HG03521 (cell line): ENCODE data around the gene MFAP3L.

Experiments used
- ATAC-seq: cut with Tn5 transposase; IDR thresholded peaks from one replicate; pipeline ENCODE4 v1.9.1; 2021; ENCODE audit warnings: mild to moderate bottlenecking, moderate library complexity; ENCODE audit not compliant: unreplicated experiment

Gene MFAP3L

GRCh38 chr4:169993531-169993930 is 32.7 kb downstream of the MFAP3L start:
- ATAC-seq: no peak

GRCh38 chr4:169988252-169988651 is 37.9 kb downstream of the MFAP3L start:
- ATAC-seq: no peak

GRCh38 chr4:169987327-169988228 is 38.6 kb downstream of the MFAP3L start:
- ATAC-seq: no peak

GRCh38 chr4:169986369-169986768 is 39.8 kb downstream of the MFAP3L start:
- ATAC-seq: no peak

- ATAC-seq: no peak
Observed at GRCh38 chr4:169985881-169986280, 40.3 kb downstream of the MFAP3L start.

GRCh38 chr4:169984745-169985144 is 41.5 kb downstream of the MFAP3L start:
- ATAC-seq: no peak

GRCh38 chr4:169984173-169984572 is 42.0 kb downstream of the MFAP3L start:
- ATAC-seq: no peak

- ATAC-seq: no peak
Observed at GRCh38 chr4:169976951-169977350, 49.2 kb downstream of the MFAP3L start.

- no peak for ATAC-seq
Observed at GRCh38 chr4:169975838-169976796, 50.1 kb downstream of the MFAP3L start.

- no peak for ATAC-seq
Observed at GRCh38 chr4:169975131-169975837, 50.9 kb downstream of the MFAP3L start.

GRCh38 chr4:169971456-169972015 is 54.7 kb downstream of the MFAP3L start:
- ATAC-seq: no peak

GRCh38 chr4:169968999-169969398 is 57.2 kb downstream of the MFAP3L start:
- ATAC-seq: no peak

- no peak for ATAC-seq
Observed at GRCh38 chr4:169963998-169964397, 62.2 kb downstream of the MFAP3L start.

GRCh38 chr4:169959254-169959653 is 66.9 kb downstream of the MFAP3L start:
- ATAC-seq: no peak

- no peak for ATAC-seq
Observed at GRCh38 chr4:169958629-169959028, 67.6 kb downstream of the MFAP3L start.

- ATAC-seq: no peak
Observed at GRCh38 chr4:169957785-169958184, 68.4 kb downstream of the MFAP3L start.

- ATAC-seq: no peak
Observed at GRCh38 chr4:169956091-169956843, 69.9 kb downstream of the MFAP3L start.

GRCh38 chr4:169955521-169955920 is 70.7 kb downstream of the MFAP3L start:
- no peak for ATAC-seq

- ATAC-seq: peak; percentile 65
Observed at GRCh38 chr4:169952236-169953002, 73.8 kb downstream of the MFAP3L start.
